ENCODE results near the gene CPT1C. TPM values are rescaled to one million over a fixed set of nuclear protein-coding genes. Genes with fewer than 3 reads are reported as not detected.

Gene CPT1C
- total and polyA plus RNA-seq, 2 of the 4 experiments (the other 2 are of a cell fraction) = 14.2 to 56.1 TPM

DNA sequence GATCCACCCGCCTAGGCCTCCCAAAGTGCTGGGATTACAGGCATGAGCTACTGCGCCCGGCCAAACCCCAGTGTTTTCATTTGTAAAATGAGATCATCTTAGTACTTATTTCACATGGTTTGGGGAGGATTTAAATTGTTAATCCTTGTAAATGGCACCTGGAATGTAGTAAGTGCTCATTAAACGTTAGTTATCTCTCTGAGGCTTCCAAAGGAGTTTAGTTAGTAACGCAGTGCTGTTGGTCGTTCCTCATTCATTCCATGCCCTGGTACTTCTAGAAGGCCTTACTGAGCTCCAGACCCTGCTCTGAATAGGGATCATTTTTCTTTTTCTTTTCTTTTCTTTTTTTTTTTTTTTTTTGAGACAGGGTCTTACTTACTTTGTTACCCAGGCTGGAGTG lies 5.2 kb downstream of the CPT1C start:
- no peak overlapping the region for H2AFZ ChIP-seq (replicated peaks; ENCODE audit: low read length, poor library complexity)
- 0 out of 2 replicates have a peak, but pooled peaks cover 3% of the 10 kb centered on the region for H3K9me1 ChIP-seq (ENCODE audit: insufficient read depth, low read length)
- no peak overlapping the region for H4K8ac ChIP-seq (ENCODE audit: low read depth in 2 of 2, low read length in 2 of 2)
- peaks cover 17% of the 10 kb centered on the region for H3K36me3 ChIP-seq (ENCODE audit: control insufficient read depth, insufficient read depth, low read length)
- no peaks in the 10 kb centered on the region for H3K9me3 ChIP-seq (ENCODE audit: control insufficient read depth, insufficient read depth, low read length)
- no peak overlapping the region for H3K9ac ChIP-seq (ENCODE audit: low read depth, low read length)
- in situ Hi-C loops (cut with MboI; ENCODE audit: low sequenced_read_pairs) = no loop called here
- H2BK120ac ChIP-seq (ENCODE audit: low read depth, low read length) = no peak overlapping the region
- H4K5ac ChIP-seq (ENCODE audit: low read depth, low read length) = no peak overlapping the region
- intact Hi-C loops (cut with micrococcal nuclease) = no loop called here
- no peak overlapping the region for H4K91ac ChIP-seq (ENCODE audit: insufficient read depth, low read depth, low read length)
- no CpG with 5 or more reads among the region's 6 CpGs for WGBS, 2 experiments (ENCODE audit: extremely low coverage in 2 of 2, insufficient read length in 1 of 2)
- H3K14ac ChIP-seq (replicated peaks; ENCODE audit: low read depth, low read length) = no peak overlapping the region
- no peak overlapping the region for H3K4ac ChIP-seq (ENCODE audit: low read depth, low read length)
- ChIA-PET CTCF (no interaction called here), POLR2A (ENCODE audit: unreplicated experiment) (no interaction called here)
- no TSS peak for BruUV-seq (replicated peaks)
- no peaks in the 10 kb centered on the region for H3K27me3 ChIP-seq (ENCODE audit: control insufficient read depth, insufficient read depth, low read length)
- DNase-seq (no peak), ATAC-seq (ENCODE audit: low read depth) (no peak)
- dilution Hi-C loops (cut with HindIII; ENCODE audit: low sequenced_read_pairs, unreplicated experiment) = no loop called here
- H3K4me1 ChIP-seq (ENCODE audit: control insufficient read depth, insufficient read depth, low read length) = peaks cover 2% of the 10 kb centered on the region; the same call in 1 of the 2 replicates
- no peak overlapping the region for H2AK9ac ChIP-seq (replicated peaks; ENCODE audit: low read depth, low read length, poor library complexity)
- no peak overlapping the region for H3K18ac ChIP-seq (ENCODE audit: low read depth, low read length)
- H2BK20ac ChIP-seq (ENCODE audit: low read depth, low read length) = no peak overlapping the region
- no peak overlapping the region for H3K56ac ChIP-seq (ENCODE audit: extremely low read depth, insufficient read depth, low read length)
- H2BK5ac ChIP-seq (ENCODE audit: low read depth, low read length, poor library complexity, severe bottlenecking) = no peak overlapping the region
- no peak overlapping the region for H3K4me2 ChIP-seq (ENCODE audit: low read depth, low read length)
- no peak overlapping the region for H2BK15ac ChIP-seq (ENCODE audit: low read depth, low read length)
- H4K20me1 ChIP-seq (ENCODE audit: insufficient read depth, low read length) = no peaks in the 10 kb centered on the region
- no peak overlapping the region for H3K23ac ChIP-seq (ENCODE audit: low read depth, low read length)
- H3K4me3 ChIP-seq (ENCODE audit: insufficient read depth, low read depth, low read length) = no peak overlapping the region
- H2AK5ac ChIP-seq (ENCODE audit: low read depth, low read length) = no peak overlapping the region
- TF ChIP-seq, protein P1, sequence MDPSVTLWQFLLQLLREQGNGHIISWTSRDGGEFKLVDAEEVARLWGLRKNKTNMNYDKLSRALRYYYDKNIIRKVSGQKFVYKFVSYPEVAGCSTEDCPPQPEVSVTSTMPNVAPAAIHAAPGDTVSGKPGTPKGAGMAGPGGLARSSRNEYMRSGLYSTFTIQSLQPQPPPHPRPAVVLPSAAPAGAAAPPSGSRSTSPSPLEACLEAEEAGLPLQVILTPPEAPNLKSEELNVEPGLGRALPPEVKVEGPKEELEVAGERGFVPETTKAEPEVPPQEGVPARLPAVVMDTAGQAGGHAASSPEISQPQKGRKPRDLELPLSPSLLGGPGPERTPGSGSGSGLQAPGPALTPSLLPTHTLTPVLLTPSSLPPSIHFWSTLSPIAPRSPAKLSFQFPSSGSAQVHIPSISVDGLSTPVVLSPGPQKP (IDR thresholded peaks at IDR 0.05; ENCODE audit: borderline replicate concordance, low read depth, low read length) = no peak
- TF ChIP-seq RFX5 (IDR thresholded peaks at IDR 0.05; ENCODE audit: low read depth, low read length) (no peak), CEBPB (IDR thresholded peaks at IDR 0.05; ENCODE audit: low read depth, low read length) (no peak), MAFK (IDR thresholded peaks at IDR 0.05; ENCODE audit: low read depth, low read length) (no peak), CHD1 (IDR thresholded peaks at IDR 0.05; ENCODE audit: low read depth, low read length) (no peak), POLR2A (IDR thresholded peaks at IDR 0.05; ENCODE audit: low read depth, low read length) (no peak), MXI1 (IDR thresholded peaks at IDR 0.05; ENCODE audit: borderline replicate concordance, low read depth, low read length) (no peak)
- TF ChIP-seq, protein P2, sequence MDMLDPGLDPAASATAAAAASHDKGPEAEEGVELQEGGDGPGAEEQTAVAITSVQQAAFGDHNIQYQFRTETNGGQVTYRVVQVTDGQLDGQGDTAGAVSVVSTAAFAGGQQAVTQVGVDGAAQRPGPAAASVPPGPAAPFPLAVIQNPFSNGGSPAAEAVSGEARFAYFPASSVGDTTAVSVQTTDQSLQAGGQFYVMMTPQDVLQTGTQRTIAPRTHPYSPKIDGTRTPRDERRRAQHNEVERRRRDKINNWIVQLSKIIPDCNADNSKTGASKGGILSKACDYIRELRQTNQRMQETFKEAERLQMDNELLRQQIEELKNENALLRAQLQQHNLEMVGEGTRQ (IDR thresholded peaks at IDR 0.05; ENCODE audit: low read depth, low read length) = no peak
- no peak overlapping the region for H3K27ac ChIP-seq (ENCODE audit: insufficient read depth, low read length)
- peaks cover 6 to 19% of the 10 kb centered on the region in 2 experiments; a peak in 3 of 4 replicates for H3K79me1 ChIP-seq (ENCODE audit: low read depth in 1 of 2, low read length in 2 of 2)
